Measurements from ENCODE around the gene GATB.

Gene GATB

GRCh38 chr4:151703401-151703800, 57.4 kb downstream of the GATB start:
- no peak overlapping the region for H3K4me3 ChIP-seq (replicated peaks; ENCODE audit: low read depth, low read length)
- DNase-seq (ENCODE audit: extremely low read depth, insufficient read length): no peak
- TF ChIP-seq CTCF (IDR thresholded peaks at IDR 0.05; ENCODE audit: insufficient read depth, low read length, poor library complexity, severe bottlenecking): no peak
- H3K27me3 ChIP-seq (replicated peaks; ENCODE audit: control insufficient read depth, insufficient read depth, low read length): no peaks in the 10 kb centered on the region
- peaks cover 4% of the 10 kb centered on the region; the same call in 1 of the 2 replicates for H3K36me3 ChIP-seq (ENCODE audit: control insufficient read depth, insufficient read depth, low read length)

DNA sequence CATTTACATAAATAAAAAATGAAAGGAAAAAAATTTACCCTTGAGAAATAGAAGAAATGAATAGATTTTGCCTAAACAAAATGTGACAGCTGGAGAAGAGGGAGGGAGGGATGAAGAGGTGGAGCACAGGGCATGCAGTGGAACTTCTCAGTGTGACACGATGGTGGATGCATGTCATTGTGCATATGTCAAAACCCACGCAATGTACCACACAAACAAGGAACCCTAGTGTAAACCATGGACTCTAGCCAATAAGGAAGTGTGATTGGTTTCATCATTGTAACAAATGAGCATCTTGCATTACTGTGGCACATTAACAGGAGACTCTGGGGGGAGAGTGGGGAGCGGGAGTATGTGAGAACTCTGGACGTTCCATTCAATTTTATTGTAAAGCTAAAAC, 58.6 kb downstream of the GATB start:
- Histone ChIP-seq H3K27me3 (replicated peaks; ENCODE audit: control insufficient read depth, insufficient read depth, low read length) (no peaks in the 10 kb centered on the region), H3K4me3 (replicated peaks; ENCODE audit: low read depth, low read length) (no peak overlapping the region), H3K36me3 (ENCODE audit: control insufficient read depth, insufficient read depth, low read length) (peaks cover 4% of the 10 kb centered on the region; the same call in 1 of the 2 replicates)
- no peak for DNase-seq (ENCODE audit: extremely low read depth, insufficient read length)
- no peak for TF ChIP-seq CTCF (IDR thresholded peaks at IDR 0.05; ENCODE audit: insufficient read depth, low read length, poor library complexity, severe bottlenecking)

- no peak for DNase-seq (ENCODE audit: extremely low read depth, insufficient read length)
- H3K27me3 ChIP-seq (replicated peaks; ENCODE audit: control insufficient read depth, insufficient read depth, low read length): no peaks in the 10 kb centered on the region
- no peak for TF ChIP-seq CTCF (IDR thresholded peaks at IDR 0.05; ENCODE audit: insufficient read depth, low read length, poor library complexity, severe bottlenecking)
- no peak overlapping the region for H3K4me3 ChIP-seq (replicated peaks; ENCODE audit: low read depth, low read length)
- H3K36me3 ChIP-seq (ENCODE audit: control insufficient read depth, insufficient read depth, low read length): peaks cover 4% of the 10 kb centered on the region; the same call in 1 of the 2 replicates
Observed at GRCh38 chr4:151700566-151701316, 60.1 kb downstream of the GATB start.

- H3K4me3 ChIP-seq (replicated peaks; ENCODE audit: low read depth, low read length): no peak overlapping the region
- TF ChIP-seq CTCF (IDR thresholded peaks at IDR 0.05; ENCODE audit: insufficient read depth, low read length, poor library complexity, severe bottlenecking): no peak
- H3K36me3 ChIP-seq (ENCODE audit: control insufficient read depth, insufficient read depth, low read length): peaks cover 4% of the 10 kb centered on the region; the same call in 1 of the 2 replicates
- DNase-seq (ENCODE audit: extremely low read depth, insufficient read length): no peak
- H3K27me3 ChIP-seq (replicated peaks; ENCODE audit: control insufficient read depth, insufficient read depth, low read length): no peaks in the 10 kb centered on the region
Observed at GRCh38 chr4:151698213-151698612, 62.6 kb downstream of the GATB start.

DNA sequence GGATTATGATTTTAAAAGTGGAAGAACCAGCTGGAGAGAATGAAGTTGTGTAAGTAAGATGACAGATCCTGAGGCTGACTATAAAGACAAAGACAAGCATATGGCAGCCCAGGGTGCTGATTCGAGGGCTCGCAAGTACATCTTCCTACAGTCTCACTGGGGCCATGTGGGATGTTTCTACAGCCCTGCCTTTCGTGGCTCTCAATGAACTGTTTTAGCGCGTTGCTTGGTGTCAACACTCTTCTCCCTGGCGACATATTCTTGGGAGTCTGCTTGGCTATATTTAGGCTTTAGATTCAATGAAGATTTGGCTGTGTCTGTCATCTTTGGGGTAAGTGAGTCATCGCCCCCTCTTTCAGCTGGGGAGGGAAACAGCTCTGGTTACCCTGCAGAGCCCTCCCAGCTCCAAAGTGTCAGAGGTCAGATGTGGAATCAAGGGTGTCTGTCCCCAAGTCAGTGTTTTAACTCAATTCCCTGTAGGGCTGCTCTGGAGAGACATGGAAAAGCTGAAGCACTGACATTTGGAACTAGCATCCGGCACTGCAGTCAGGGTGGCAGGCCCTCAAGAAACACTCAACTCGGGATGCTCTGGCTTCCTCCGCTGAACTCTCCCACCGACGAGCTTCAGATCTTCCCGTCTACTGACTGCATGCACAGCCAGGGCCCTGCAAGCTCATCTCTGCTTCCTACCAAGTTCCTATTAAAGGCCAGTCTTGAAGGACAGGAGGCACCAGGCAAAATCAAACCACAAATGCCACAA, 65.7 kb downstream of the GATB start:
- no peak for TF ChIP-seq CTCF (IDR thresholded peaks at IDR 0.05; ENCODE audit: insufficient read depth, low read length, poor library complexity, severe bottlenecking)
- no peak overlapping the region for H3K4me3 ChIP-seq (replicated peaks; ENCODE audit: low read depth, low read length)
- DNase-seq (ENCODE audit: extremely low read depth, insufficient read length): no peak
- no peaks in the 10 kb centered on the region for H3K27me3 ChIP-seq (replicated peaks; ENCODE audit: control insufficient read depth, insufficient read depth, low read length)
- H3K36me3 ChIP-seq (ENCODE audit: control insufficient read depth, insufficient read depth, low read length): no peaks in the 10 kb centered on the region; the same call in 1 of the 2 replicates
